Vagina (tissue), 2 donors: Measurements from ENCODE around the gene CHCHD1. TPM values are rescaled to one million over a fixed set of nuclear protein-coding genes. Genes with fewer than 3 reads are reported as not detected.

Source experiments
- DNase-seq, 2 donors: peaks; one replicate each; pipeline ENCODE4 v3.0.0-alpha.2; 2017; ENCODE audit errors: extremely low spot score in 2 of 2
- H3K27ac ChIP-seq: fragments of 200-600 bp; sonication (generic); one replicate; pipeline ENCODE4 v1.5.1; 2019
- H3K27me3 ChIP-seq: fragments of 200-600 bp; sonication (generic); one replicate; pipeline ENCODE4 v1.5.1; 2019
- H3K36me3 ChIP-seq, 2 donors: fragments of 200-600 bp; sonication (generic); one replicate each; pipeline ENCODE4 v1.5.1; 2017 to 2019
- H3K4me1 ChIP-seq: fragments of 200-600 bp; sonication (generic); one replicate; pipeline ENCODE4 v1.5.1; 2019
- H3K4me3 ChIP-seq, 2 donors: fragments of 200-600 bp; sonication (generic); 1 replicate in 1 of 2; 2 replicates in 1 of 2; pipeline ENCODE4 v1.5.1; 2016 to 2019
- H3K9me3 ChIP-seq: fragments of 200-600 bp; sonication (generic); one replicate; pipeline ENCODE4 v1.5.1; 2019
- CTCF ChIP-seq, 3 experiments: fragments of 450-650 bp in 2 of 3; fragments of 200-600 bp in 1 of 3; sonication (generic) in 1 of 3; IDR thresholded peaks; one replicate each; pipeline ENCODE4 v1.5.1; 2017 to 2019; ENCODE audit warnings: antibody characterized with exemption in 3 of 3, mild to moderate bottlenecking in 2 of 3, moderate library complexity in 2 of 3
- POLR2A ChIP-seq, 2 donors: fragments of 450-650 bp; IDR thresholded peaks; one replicate each; pipeline ENCODE4 v1.6.1; 2017; ENCODE audit warnings: antibody characterized with exemption in 2 of 2, mild to moderate bottlenecking in 2 of 2, moderate library complexity in 2 of 2
- POLR2AphosphoS5 ChIP-seq, 2 donors: sonication (generic); formaldehyde crosslinking; IDR thresholded peaks; one replicate each; pipeline ENCODE4 v1.9.0; 2017; ENCODE audit warnings: antibody characterized with exemption in 2 of 2, mild to moderate bottlenecking in 2 of 2, low read depth in 1 of 2; ENCODE audit not compliant: insufficient read depth in 1 of 2
- intact Hi-C: fragments of 100-400 bp; cut with DNase I; formaldehyde crosslinking; loops from one replicate; pipeline ENCODE4 v1.15.1; 2023
- total RNA-seq: library from RNA; depleted of rRNA; stranded (reverse); fragments of >200 nt; gene quantifications from one replicate; pipeline ENCODE4 v1.2.3, GENCODE V29; 2016

Gene CHCHD1
- total RNA-seq, 1 donor from 2014 or later = 19.6 TPM

- no peaks in the 10 kb centered on the region for H3K9me3 ChIP-seq
- intact Hi-C loops = no loop called here
- H3K27me3 ChIP-seq = no peaks in the 10 kb centered on the region
- H3K36me3 ChIP-seq = peaks cover 0 to 62% of the 10 kb centered on the region in 2 donors
- no peaks in the 10 kb centered on the region for H3K4me1 ChIP-seq
- DNase-seq = no peak
- no peak overlapping the region for H3K4me3 ChIP-seq
- no peak for TF ChIP-seq POLR2A (IDR thresholded peaks at IDR 0.05)
- TF ChIP-seq POLR2AphosphoS5 (IDR thresholded peaks at IDR 0.05; ENCODE audit: insufficient read depth in 1 of 2, low read depth in 1 of 2) = no peak
- TF ChIP-seq CTCF (IDR thresholded peaks at IDR 0.05) = no peak
- H3K27ac ChIP-seq = no peak overlapping the region
Observed at GRCh38 chr10:73758704-73759511, 22.9 kb upstream of the CHCHD1 start.

- H3K36me3 ChIP-seq = peaks cover 0 to 61% of the 10 kb centered on the region in 2 donors
- no peaks in the 10 kb centered on the region for H3K9me3 ChIP-seq
- intact Hi-C loops = no loop called here
- H3K4me1 ChIP-seq = no peaks in the 10 kb centered on the region
- H3K27ac ChIP-seq = no peak overlapping the region
- TF ChIP-seq POLR2A (IDR thresholded peaks at IDR 0.05) = no peak
- no peak for TF ChIP-seq CTCF (IDR thresholded peaks at IDR 0.05)
- no peak for TF ChIP-seq POLR2AphosphoS5 (IDR thresholded peaks at IDR 0.05; ENCODE audit: insufficient read depth in 1 of 2, low read depth in 1 of 2)
- H3K4me3 ChIP-seq = no peak overlapping the region
- DNase-seq = no peak
- H3K27me3 ChIP-seq = no peaks in the 10 kb centered on the region
Observed at GRCh38 chr10:73759512-73760115, 22.2 kb upstream of the CHCHD1 start.

GRCh38 chr10:73761781-73762180, 20.1 kb upstream of the CHCHD1 start:
- Histone ChIP-seq H3K27ac (no peak overlapping the region), H3K9me3 (no peaks in the 10 kb centered on the region), H3K4me1 (no peaks in the 10 kb centered on the region), H3K4me3 (no peak overlapping the region), H3K36me3 (peaks cover 0 to 78% of the 10 kb centered on the region in 2 donors), H3K27me3 (no peaks in the 10 kb centered on the region)
- intact Hi-C loops = no loop called here
- no peak for TF ChIP-seq POLR2AphosphoS5 (IDR thresholded peaks at IDR 0.05; ENCODE audit: insufficient read depth in 1 of 2, low read depth in 1 of 2)
- no peak for TF ChIP-seq POLR2A (IDR thresholded peaks at IDR 0.05)
- no peak for TF ChIP-seq CTCF (IDR thresholded peaks at IDR 0.05)
- no peak for DNase-seq

GRCh38 chr10:73762915-73763314, 18.9 kb upstream of the CHCHD1 start:
- TF ChIP-seq POLR2A (IDR thresholded peaks at IDR 0.05) = no peak
- TF ChIP-seq POLR2AphosphoS5 (IDR thresholded peaks at IDR 0.05; ENCODE audit: insufficient read depth in 1 of 2, low read depth in 1 of 2) = no peak
- no peak for TF ChIP-seq CTCF (IDR thresholded peaks at IDR 0.05)
- Histone ChIP-seq H3K36me3 (peaks cover 0 to 89% of the 10 kb centered on the region in 2 donors), H3K27ac (no peak overlapping the region), H3K27me3 (no peaks in the 10 kb centered on the region), H3K4me1 (no peaks in the 10 kb centered on the region), H3K4me3 (no peak overlapping the region), H3K9me3 (no peaks in the 10 kb centered on the region)
- DNase-seq = no peak
- intact Hi-C loops = no loop called here

- Histone ChIP-seq H3K36me3 (peaks cover 0 to 94% of the 10 kb centered on the region in 2 donors), H3K4me1 (no peaks in the 10 kb centered on the region), H3K27me3 (no peaks in the 10 kb centered on the region), H3K4me3 (no peak overlapping the region), H3K9me3 (no peaks in the 10 kb centered on the region), H3K27ac (no peak overlapping the region)
- DNase-seq = no peak
- intact Hi-C loops = no loop called here
- TF ChIP-seq POLR2AphosphoS5 (IDR thresholded peaks at IDR 0.05; ENCODE audit: insufficient read depth in 1 of 2, low read depth in 1 of 2) (no peak), CTCF (IDR thresholded peaks at IDR 0.05) (no peak), POLR2A (IDR thresholded peaks at IDR 0.05) (no peak)
Observed at GRCh38 chr10:73763343-73763742, 18.5 kb upstream of the CHCHD1 start.
